T-helper 2 cell treated with Interferon-gamma antibody and Interleukin-4, amounts not matched to agents 5 μg/mL and 100 μg/mL, for 36 hours (primary cell): Measurements from ENCODE around the gene ARFGEF2.
"Not testable (repeated sequence)": the region's sequence is repeated elsewhere in the genome, so short reads cannot be mapped to it uniquely, and the experiment has no call there.

Source experiments
- DNase-seq: peaks from one replicate; pipeline ENCODE4 v3.0.0; 2021; ENCODE audit warnings: low spot score
- H3K27ac Mint-ChIP-seq: one replicate; pipeline ENCODE4 v1.8.0; 2021; ENCODE audit warnings: mild to moderate bottlenecking, mixed read lengths
- H3K27me3 Mint-ChIP-seq: one replicate; pipeline ENCODE4 v1.8.0; 2021; ENCODE audit warnings: low read depth, mixed read lengths
- H3K36me3 Mint-ChIP-seq: one replicate; pipeline ENCODE4 v1.8.0; 2021; ENCODE audit warnings: low read depth, mixed read lengths
- H3K4me1 Mint-ChIP-seq: one replicate; pipeline ENCODE4 v1.8.0; 2021; ENCODE audit warnings: low read depth, mixed read lengths
- H3K4me3 Mint-ChIP-seq: one replicate; pipeline ENCODE4 v1.8.0; 2022; ENCODE audit warnings: mild to moderate bottlenecking, moderate library complexity, mixed read lengths
- H3K9me3 Mint-ChIP-seq: one replicate; pipeline ENCODE4 v1.8.0; 2021; ENCODE audit warnings: mixed read lengths

ARFGEF2 gene

DNA sequence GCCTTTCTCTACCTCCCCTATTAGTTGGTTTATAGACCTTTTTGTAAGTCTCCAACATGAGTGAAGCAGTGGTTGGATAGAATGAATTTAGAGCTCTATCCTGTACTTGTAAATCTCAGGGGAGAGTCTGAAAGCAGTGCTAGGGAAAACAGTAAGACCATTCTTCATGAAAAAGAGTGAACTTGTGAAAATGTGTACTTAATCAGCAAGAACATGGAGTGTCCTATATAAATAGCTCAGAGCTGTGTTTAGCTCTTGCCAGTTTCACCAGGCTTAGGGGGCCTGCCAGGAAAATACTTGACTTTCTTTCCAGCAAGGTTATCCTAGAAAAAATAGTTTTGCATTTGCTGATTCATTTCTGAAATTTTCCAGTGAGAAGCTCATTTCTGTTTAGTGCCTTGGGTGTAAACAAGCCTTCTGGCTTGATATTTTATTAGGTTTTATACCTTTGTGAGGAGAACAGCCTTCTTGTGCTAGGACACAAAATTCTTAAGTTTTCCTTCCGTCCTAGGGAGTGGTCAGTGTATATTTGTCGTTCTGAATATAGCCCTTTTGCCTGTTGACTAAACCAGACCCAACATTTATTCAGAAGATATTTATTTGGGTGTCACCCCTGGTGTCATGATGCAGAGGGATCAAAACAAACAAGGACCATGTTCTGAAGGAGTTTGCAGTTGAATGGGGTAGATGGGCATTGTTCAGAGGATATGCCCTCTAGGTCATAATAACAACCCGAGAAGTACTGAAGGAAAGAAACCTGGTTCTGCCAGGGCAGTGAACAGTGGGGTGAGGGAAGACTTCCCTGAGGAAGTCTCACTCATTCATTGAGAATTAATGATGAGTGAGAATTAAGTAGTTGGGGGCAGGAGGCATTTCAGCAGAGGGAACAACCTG, 7.6 kb downstream of the ARFGEF2 start:
- H3K27ac Mint-ChIP-seq: no peak overlapping the region
- H3K36me3 Mint-ChIP-seq: peaks cover 1% of the 10 kb centered on the region
- no peak for DNase-seq
- H3K9me3 Mint-ChIP-seq: no peaks in the 10 kb centered on the region
- H3K27me3 Mint-ChIP-seq: no peaks in the 10 kb centered on the region
- no peak overlapping the region for H3K4me3 Mint-ChIP-seq
- H3K4me1 Mint-ChIP-seq: peaks cover 5% of the 10 kb centered on the region

DNA sequence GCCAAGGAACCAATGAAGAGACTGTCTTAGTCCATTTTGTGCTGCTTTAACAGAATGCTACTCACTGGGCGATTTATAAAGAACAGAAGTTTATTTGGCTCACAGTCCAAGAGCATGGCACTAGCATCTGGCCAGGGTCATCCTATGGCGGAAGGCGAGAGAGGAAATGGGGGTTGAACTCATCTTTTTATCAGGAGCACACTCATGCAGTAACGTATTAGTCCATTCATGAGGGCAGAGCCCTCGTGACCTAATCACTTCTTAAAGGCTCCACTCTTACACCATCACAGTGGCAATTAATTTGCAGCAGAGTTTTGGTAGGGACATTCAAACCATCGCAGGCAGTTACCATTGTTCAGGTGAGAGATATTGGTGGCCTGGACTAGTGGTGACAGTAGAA, 8.5 kb downstream of the ARFGEF2 start:
- peaks cover 10% of the 10 kb centered on the region for H3K4me1 Mint-ChIP-seq
- peaks cover 1% of the 10 kb centered on the region for H3K36me3 Mint-ChIP-seq
- no peak overlapping the region for H3K4me3 Mint-ChIP-seq

DNA sequence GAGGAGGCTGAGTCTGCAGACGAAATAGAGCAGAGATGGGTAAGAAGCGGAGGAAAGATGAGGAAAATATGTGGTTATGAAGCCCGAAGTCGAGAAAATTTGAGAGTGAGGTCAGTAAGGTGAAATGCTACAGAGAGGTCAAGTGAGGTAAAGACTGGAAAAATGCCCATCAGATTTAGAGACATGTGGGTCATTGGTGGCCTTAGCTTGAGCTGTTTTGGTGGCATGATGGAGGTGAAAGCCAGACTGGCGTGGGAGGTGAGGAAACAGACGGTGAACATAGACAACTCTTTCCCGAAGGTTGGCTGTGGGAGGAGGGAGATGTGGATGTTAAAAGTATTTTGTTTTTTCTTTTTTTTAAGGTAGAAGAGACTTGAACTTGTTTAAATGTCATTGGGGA, 9.4 kb downstream of the ARFGEF2 start:
- Mint-ChIP-seq H3K27me3 (no peaks in the 10 kb centered on the region), H3K4me1 (peaks cover 10% of the 10 kb centered on the region), H3K4me3 (no peak overlapping the region), H3K9me3 (no peaks in the 10 kb centered on the region), H3K27ac (no peak overlapping the region), H3K36me3 (peaks cover 1% of the 10 kb centered on the region)
- DNase-seq: no peak

More for the DNA sequence above, 8.5 kb downstream of the ARFGEF2 start:
- no peaks in the 10 kb centered on the region for H3K9me3 Mint-ChIP-seq
- no peak overlapping the region for H3K27ac Mint-ChIP-seq
- DNase-seq: no peak
- H3K27me3 Mint-ChIP-seq: no peaks in the 10 kb centered on the region

DNA sequence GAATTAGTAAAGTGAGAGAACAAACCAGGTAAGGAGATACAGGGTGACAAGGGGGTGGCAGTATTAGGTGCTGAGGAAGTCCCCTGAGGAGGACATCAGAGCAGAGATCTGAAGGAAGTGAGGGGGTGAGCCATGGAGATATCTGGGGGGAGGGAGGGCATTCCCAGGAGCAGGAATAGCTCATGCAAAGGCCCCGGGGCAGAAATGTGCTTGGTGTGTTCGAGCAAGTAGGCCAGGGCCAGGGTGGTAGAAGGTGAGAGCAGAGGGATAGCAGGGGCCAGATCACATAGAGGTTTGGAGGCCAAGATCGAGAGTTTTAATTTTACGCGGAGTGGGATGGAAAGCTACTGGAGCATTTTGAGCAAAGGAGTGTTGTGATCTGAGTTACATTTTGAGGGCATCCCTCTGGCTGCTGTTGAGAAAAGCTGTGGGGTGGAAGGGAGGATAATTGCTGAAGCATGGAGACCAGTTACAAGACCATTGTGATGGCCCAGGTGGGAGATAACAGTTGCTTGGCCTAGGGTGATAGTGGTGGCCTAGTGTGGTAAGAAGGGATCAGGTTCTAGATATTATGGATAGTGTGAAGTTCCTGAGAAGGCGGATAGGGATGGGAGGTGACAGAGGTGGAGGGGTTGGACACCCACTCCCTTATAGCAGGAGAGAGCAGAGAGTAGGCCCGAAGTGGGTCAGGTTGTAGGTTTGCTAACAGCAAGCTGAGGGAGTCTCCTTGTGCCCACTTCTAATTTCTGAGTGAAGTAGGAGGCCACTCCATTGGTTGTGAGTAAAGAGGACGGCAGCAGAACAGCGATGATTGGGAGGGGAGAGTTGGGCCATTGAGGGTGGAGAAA, 10.2 kb downstream of the ARFGEF2 start:
- Mint-ChIP-seq H3K4me3 (no peak overlapping the region), H3K4me1 (peaks cover 10% of the 10 kb centered on the region), H3K36me3 (peaks cover 1% of the 10 kb centered on the region), H3K9me3 (no peaks in the 10 kb centered on the region), H3K27me3 (no peaks in the 10 kb centered on the region), H3K27ac (no peak overlapping the region)
- DNase-seq: no peak

DNA sequence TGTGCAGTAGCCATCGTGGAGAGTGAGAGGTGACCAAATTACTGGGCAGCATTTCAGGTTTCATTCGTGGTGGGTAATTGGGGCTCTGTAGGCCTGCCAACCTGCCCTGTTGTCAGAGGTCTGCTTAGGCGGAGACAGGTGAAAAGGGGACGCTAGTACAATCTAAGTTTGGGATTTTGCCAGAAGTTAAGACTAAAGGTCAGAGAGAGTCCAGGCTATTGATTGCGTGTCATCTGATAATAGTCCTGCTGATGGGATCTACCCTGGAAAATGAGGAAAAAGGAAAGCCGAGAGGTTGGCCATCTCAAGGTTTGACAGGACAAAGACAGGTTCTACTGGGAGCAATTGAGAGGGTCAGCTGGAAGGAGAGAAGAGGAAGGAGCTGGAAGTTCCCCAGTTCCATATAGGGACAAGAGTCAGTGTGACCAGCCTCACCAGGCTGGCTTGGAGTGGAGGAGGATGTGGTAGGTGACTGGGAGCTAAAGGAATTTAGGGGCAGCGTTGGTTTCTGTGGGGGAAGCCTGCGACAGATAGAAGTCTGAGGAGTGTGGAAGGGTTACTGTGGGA, 10.9 kb downstream of the ARFGEF2 start:
- H3K4me1 Mint-ChIP-seq: peaks cover 12% of the 10 kb centered on the region
- no peak for DNase-seq
- H3K36me3 Mint-ChIP-seq: peaks cover 2% of the 10 kb centered on the region
- no peaks in the 10 kb centered on the region for H3K27me3 Mint-ChIP-seq
- H3K9me3 Mint-ChIP-seq: no peaks in the 10 kb centered on the region
- no peak overlapping the region for H3K27ac Mint-ChIP-seq
- H3K4me3 Mint-ChIP-seq: no peak overlapping the region

DNA sequence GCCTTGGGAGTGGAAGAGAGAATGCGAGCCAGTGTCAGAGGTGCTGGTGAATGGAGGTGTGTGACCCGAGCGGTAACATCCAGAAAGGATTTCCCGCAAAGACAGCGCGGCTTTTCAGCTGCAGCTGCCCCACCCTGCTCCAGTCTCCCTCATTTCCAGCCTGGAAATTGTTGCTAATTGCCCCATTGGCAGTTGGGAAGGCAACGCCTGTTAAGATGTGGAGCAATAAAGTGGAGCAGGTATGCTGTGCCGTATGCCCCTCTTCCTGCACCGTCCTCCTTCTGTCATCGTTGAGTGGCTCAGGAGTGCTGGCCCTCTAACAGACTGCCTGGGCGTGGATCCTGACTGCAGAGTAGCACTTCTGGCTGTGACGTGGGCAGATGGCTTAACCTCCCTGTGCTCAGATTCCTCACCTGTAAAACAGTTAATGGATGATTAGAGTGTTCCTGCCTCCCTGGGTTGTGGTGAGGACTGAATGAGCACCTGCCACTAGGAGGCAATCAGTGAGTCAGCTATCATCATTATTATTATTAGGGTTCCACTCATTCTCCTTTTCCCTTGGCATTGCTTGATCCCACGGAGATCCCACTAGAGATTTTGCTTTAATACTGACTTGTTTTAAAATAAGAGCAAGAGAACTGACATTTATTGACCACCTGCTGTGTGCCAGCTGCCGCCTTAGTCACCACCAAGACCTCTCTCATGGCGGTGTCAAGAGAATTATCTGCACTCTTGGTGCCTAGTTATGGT, 11.7 kb downstream of the ARFGEF2 start:
- Mint-ChIP-seq H3K36me3 (peaks cover 2% of the 10 kb centered on the region), H3K27me3 (no peaks in the 10 kb centered on the region), H3K4me3 (no peak overlapping the region), H3K9me3 (no peaks in the 10 kb centered on the region), H3K27ac (no peak overlapping the region), H3K4me1 (peaks cover 12% of the 10 kb centered on the region)
- no peak for DNase-seq

DNA sequence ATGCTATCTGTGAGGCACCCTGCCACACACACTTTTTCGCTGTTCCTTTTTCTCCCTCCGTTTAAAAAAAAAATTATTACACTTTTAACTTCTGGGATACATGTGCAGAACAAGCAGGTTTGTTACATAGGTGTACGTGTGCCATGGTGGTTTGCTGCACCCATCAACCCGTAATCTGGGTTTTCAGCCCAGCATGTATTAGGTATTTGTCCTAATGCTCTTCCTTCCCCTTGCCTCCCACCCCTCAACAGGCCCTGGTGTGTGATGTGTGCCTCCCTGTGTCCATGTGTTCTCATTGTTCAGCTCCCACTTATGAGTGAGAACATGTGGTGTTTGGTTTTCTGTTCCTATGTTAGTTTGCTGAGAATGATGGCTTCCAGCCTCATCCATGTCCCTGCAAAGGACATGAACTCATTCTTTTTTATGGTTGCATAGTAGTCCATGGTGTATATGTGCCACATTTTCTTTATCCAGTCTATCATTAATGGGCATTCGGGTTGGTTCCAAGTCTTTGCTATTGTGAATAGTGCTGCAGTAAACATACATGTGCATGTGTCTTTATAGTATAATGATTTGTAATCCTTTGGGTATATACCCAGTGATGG, 12.9 kb downstream of the ARFGEF2 start:
- DNase-seq, H3K4me3 Mint-ChIP-seq, H3K36me3 Mint-ChIP-seq, H3K9me3 Mint-ChIP-seq, H3K27ac Mint-ChIP-seq, H3K27me3 Mint-ChIP-seq: not testable (repeated sequence)
- peaks cover 12% of the 10 kb centered on the region for H3K4me1 Mint-ChIP-seq

DNA sequence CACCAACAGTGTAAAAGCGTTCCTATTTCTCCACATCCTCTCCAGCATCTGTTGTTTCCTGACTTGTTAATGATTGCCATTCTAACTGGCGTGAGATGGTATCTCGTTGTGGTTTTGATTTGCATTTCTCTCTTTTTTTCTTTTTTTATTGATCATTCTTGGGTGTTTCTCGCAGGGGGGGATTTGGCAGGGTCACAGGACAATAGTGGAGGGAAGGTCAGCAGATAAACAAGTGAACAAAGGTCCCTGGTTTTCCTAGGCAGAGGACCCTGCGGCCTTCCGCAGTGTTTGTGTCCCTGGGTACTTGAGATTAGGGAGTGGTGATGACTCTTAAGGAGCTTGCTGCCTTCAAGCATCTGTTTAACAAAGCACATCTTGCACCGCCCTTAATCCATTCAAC, 13.5 kb downstream of the ARFGEF2 start:
- not testable (repeated sequence) for H3K9me3 Mint-ChIP-seq, H3K36me3 Mint-ChIP-seq, H3K27ac Mint-ChIP-seq, H3K27me3 Mint-ChIP-seq, DNase-seq, H3K4me3 Mint-ChIP-seq
- peaks cover 16% of the 10 kb centered on the region for H3K4me1 Mint-ChIP-seq

DNA sequence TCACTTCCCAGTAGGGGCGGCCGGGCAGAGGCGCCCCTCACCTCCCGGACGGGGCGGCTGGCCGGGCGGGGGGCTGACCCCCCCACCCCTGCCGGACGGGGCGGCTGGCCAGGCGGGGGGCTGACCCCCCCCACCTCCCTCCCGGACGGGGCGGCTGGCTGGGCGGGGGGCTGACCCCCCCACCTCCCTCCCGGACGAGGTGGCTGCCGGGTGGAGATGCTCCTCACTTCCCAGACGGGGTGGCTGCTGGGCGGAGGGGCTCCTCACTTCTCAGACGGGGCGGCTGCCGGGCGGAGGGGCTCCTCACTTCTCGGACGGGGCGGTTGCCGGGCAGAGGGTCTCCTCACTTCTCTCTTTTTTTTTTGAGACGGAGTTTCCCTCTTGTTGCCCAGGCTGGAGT, 14.7 kb downstream of the ARFGEF2 start:
- not testable (repeated sequence) for H3K4me3 Mint-ChIP-seq, DNase-seq, H3K9me3 Mint-ChIP-seq, H3K27ac Mint-ChIP-seq, H3K36me3 Mint-ChIP-seq, H3K27me3 Mint-ChIP-seq
- peaks cover 16% of the 10 kb centered on the region for H3K4me1 Mint-ChIP-seq

DNA sequence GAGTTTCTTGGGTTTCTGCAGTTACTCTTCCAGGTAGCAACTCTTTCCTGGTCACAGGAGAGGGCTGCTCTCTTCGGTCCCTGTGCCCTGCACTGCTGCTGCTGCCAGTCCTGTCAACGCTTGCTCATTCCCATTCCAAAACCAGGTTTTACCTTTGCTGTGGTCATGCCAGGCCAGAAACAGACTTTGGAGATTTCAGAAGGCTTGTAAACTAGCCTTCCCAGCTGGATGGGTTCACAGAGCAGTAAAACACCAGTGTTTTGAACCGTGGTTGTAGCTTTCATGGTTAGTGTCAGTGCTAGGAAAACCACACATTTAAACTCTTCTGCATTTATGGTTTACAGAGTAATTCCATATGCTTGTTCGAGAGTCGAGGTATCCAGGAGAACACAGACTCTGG, 16.2 kb downstream of the ARFGEF2 start:
- H3K4me1 Mint-ChIP-seq: peaks cover 16% of the 10 kb centered on the region
- no peak for DNase-seq
- no peak overlapping the region for H3K4me3 Mint-ChIP-seq
- H3K9me3 Mint-ChIP-seq: no peaks in the 10 kb centered on the region
- no peak overlapping the region for H3K27ac Mint-ChIP-seq
- peaks cover 4% of the 10 kb centered on the region for H3K36me3 Mint-ChIP-seq
- H3K27me3 Mint-ChIP-seq: no peaks in the 10 kb centered on the region

DNA sequence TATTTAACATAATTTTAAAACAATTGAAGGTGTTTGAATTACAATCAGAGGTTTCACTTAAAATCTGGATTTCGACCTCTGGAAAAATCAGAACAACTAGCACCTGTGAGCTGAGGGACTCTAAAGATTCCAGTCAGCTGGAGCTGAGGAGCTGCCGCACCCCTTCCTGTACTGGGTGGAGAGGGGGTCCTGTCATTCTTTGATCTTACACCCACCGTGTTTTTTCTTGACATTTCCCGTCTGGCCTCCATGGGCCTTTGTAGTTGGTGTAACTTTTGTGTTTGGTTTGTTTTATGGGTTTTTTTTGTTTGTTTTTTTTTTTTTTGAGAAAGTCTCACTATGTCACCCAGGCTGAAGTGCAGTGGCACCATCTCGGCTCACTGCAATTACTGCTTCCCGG, 17.2 kb downstream of the ARFGEF2 start:
- Mint-ChIP-seq H3K36me3 (peaks cover 4% of the 10 kb centered on the region), H3K4me1 (peaks cover 14% of the 10 kb centered on the region), H3K27ac (no peak overlapping the region), H3K27me3 (no peaks in the 10 kb centered on the region), H3K4me3 (no peak overlapping the region), H3K9me3 (no peaks in the 10 kb centered on the region)
- no peak for DNase-seq

DNA sequence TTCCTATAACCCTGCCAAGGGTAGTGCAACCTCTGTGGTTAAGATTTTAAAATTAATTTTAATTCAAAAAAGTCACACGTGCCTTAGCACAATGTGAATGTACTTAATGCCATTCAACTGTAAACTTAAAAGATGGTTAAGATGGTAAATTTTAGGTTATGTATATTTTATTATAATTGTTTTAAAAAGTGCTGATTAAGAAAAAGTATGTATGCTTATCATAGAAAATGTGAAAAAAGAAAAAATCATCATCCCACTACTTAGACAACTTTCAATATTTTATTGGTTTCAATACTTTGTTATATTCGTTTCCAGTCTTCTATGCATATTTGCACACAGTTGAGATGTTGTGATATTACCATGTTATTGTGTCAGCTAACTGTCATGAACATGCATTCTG, 18.7 kb downstream of the ARFGEF2 start:
- Mint-ChIP-seq H3K27me3 (no peaks in the 10 kb centered on the region), H3K36me3 (peaks cover 7% of the 10 kb centered on the region), H3K9me3 (no peaks in the 10 kb centered on the region), H3K27ac (no peak overlapping the region), H3K4me3 (no peak overlapping the region), H3K4me1 (peaks cover 6% of the 10 kb centered on the region)
- DNase-seq: no peak

DNA sequence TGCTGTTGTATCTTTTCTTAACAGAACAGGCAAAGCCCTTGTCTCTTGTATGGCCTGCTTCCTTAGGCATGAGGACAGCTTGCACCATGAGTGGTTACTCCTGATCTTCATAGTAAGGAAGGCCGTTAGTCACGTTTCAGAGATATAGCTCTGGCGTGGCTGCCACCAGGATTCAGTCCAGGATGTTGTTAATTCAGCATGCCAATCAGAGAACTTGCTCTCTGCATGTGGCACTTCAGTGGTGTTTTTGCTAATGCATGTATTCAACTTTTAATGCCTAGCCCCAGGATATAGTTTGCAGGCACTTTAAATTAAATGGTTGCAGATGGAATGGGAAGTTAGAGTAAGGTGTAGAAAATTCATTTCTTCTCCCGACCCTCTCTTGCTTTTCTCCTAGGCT, 20.0 kb downstream of the ARFGEF2 start:
- H3K27ac Mint-ChIP-seq: no peak overlapping the region
- H3K36me3 Mint-ChIP-seq: peaks cover 7% of the 10 kb centered on the region
- peaks cover 6% of the 10 kb centered on the region for H3K4me1 Mint-ChIP-seq
- no peaks in the 10 kb centered on the region for H3K9me3 Mint-ChIP-seq
- no peaks in the 10 kb centered on the region for H3K27me3 Mint-ChIP-seq
- H3K4me3 Mint-ChIP-seq: no peak overlapping the region
- no peak for DNase-seq
